Parathyroid adenoma (tissue), 2 donors: ENCODE data around the gene CMPK2.
"Not testable (repeated sequence)": the region's sequence is repeated elsewhere in the genome, so short reads cannot be mapped to it uniquely, and the experiment has no call there.

ENCODE experiments used
- H2AFZ ChIP-seq: fragments of 300-600 bp; sonication (generic); one replicate; pipeline ENCODE4 v1.7.0; 2017; ENCODE audit warnings: antibody characterized with exemption, mild to moderate bottlenecking
- H3K27ac ChIP-seq: fragments of 300-600 bp; sonication (generic); one replicate; pipeline ENCODE4 v1.7.0; 2017
- H3K27me3 ChIP-seq: fragments of 300-600 bp; sonication (generic); one replicate; pipeline ENCODE4 v1.7.0; 2017; ENCODE audit warnings: low read length; ENCODE audit not compliant: control insufficient read depth, insufficient read depth
- H3K36me3 ChIP-seq: fragments of 300-600 bp; sonication (generic); one replicate; pipeline ENCODE4 v1.7.0; 2017; ENCODE audit warnings: low read length; ENCODE audit not compliant: control insufficient read depth, insufficient read depth
- H3K4me1 ChIP-seq: fragments of 300-600 bp; sonication (generic); one replicate; pipeline ENCODE4 v1.7.0; 2017; ENCODE audit warnings: control low read depth
- H3K4me2 ChIP-seq: fragments of 300-600 bp; sonication (generic); one replicate; pipeline ENCODE4 v1.7.0; 2017; ENCODE audit warnings: low read length
- H3K4me3 ChIP-seq: fragments of 300-600 bp; sonication (generic); one replicate; pipeline ENCODE4 v1.7.0; 2017; ENCODE audit warnings: low read depth, low read length
- H3K79me2 ChIP-seq: fragments of 300-600 bp; sonication (generic); one replicate; pipeline ENCODE4 v1.7.0; 2017; ENCODE audit warnings: control low read depth
- H3K9ac ChIP-seq: fragments of 300-600 bp; sonication (generic); one replicate; pipeline ENCODE4 v1.7.0; 2017; ENCODE audit warnings: mild to moderate bottlenecking
- H3K9me3 ChIP-seq: fragments of 300-600 bp; sonication (generic); one replicate; pipeline ENCODE4 v1.7.0; 2017; ENCODE audit warnings: low read length; ENCODE audit not compliant: control insufficient read depth
- CTCF ChIP-seq: fragments of 300-600 bp; sonication (generic); IDR thresholded peaks from one replicate; pipeline ENCODE4 v1.7.0; 2017; ENCODE audit warnings: antibody characterized with exemption, mild to moderate bottlenecking
- donor health status: primary hyperparathyroidism.

The CMPK2 gene

GRCh38 chr2:6860296-6860695 is 5.4 kb downstream of the CMPK2 start:
- Histone ChIP-seq H3K9me3 (no peaks in the 10 kb centered on the region), H3K4me1 (no peaks in the 10 kb centered on the region), H3K36me3 (no peaks in the 10 kb centered on the region), H3K4me3 (no peak overlapping the region), H3K9ac (no peak overlapping the region), H2AFZ (no peak overlapping the region), H3K27me3 (no peaks in the 10 kb centered on the region), H3K4me2 (no peak overlapping the region), H3K79me2 (no peaks in the 10 kb centered on the region), H3K27ac (no peak overlapping the region)
- TF ChIP-seq CTCF = no peak

GRCh38 chr2:6858466-6859027 is 7.2 kb downstream of the CMPK2 start:
- not testable (repeated sequence) for H3K27ac ChIP-seq, H3K27me3 ChIP-seq, H3K4me1 ChIP-seq, H3K9me3 ChIP-seq, H3K79me2 ChIP-seq, H3K4me3 ChIP-seq, H3K9ac ChIP-seq, H2AFZ ChIP-seq, H3K4me2 ChIP-seq, H3K36me3 ChIP-seq

GRCh38 chr2:6856548-6856920 is 9.2 kb downstream of the CMPK2 start:
- no peak overlapping the region for H3K4me3 ChIP-seq
- no peak overlapping the region for H2AFZ ChIP-seq
- H3K4me2 ChIP-seq = no peak overlapping the region
- no peak for TF ChIP-seq CTCF
- no peak overlapping the region for H3K27ac ChIP-seq
- no peaks in the 10 kb centered on the region for H3K4me1 ChIP-seq
- no peak overlapping the region for H3K9ac ChIP-seq
- no peaks in the 10 kb centered on the region for H3K36me3 ChIP-seq
- H3K27me3 ChIP-seq = no peaks in the 10 kb centered on the region
- H3K79me2 ChIP-seq = no peaks in the 10 kb centered on the region
- no peaks in the 10 kb centered on the region for H3K9me3 ChIP-seq

GRCh38 chr2:6855860-6856547 is 9.7 kb downstream of the CMPK2 start:
- no peaks in the 10 kb centered on the region for H3K79me2 ChIP-seq
- no peak overlapping the region for H3K27ac ChIP-seq
- no peak for TF ChIP-seq CTCF
- H3K4me1 ChIP-seq = no peaks in the 10 kb centered on the region
- H2AFZ ChIP-seq = no peak overlapping the region
- no peaks in the 10 kb centered on the region for H3K27me3 ChIP-seq
- no peak overlapping the region for H3K4me2 ChIP-seq
- no peak overlapping the region for H3K9ac ChIP-seq
- no peaks in the 10 kb centered on the region for H3K36me3 ChIP-seq
- H3K4me3 ChIP-seq = no peak overlapping the region
- H3K9me3 ChIP-seq = no peaks in the 10 kb centered on the region

GRCh38 chr2:6854416-6854815 is 11.3 kb downstream of the CMPK2 start:
- Histone ChIP-seq H3K4me1 (no peaks in the 10 kb centered on the region), H3K4me3 (no peak overlapping the region), H3K9me3 (no peaks in the 10 kb centered on the region), H3K79me2 (no peaks in the 10 kb centered on the region), H3K36me3 (no peaks in the 10 kb centered on the region), H2AFZ (no peak overlapping the region), H3K27ac (no peak overlapping the region), H3K4me2 (no peak overlapping the region), H3K9ac (no peak overlapping the region), H3K27me3 (no peaks in the 10 kb centered on the region)
- TF ChIP-seq CTCF = no peak
